ENCODE results near the gene CDC42SE1.

Gene CDC42SE1

GRCh38 chr1:151005729-151006319, 53.6 kb downstream of the CDC42SE1 start:
- FAIRE-seq: no peak
- TF ChIP-seq POLR2AphosphoS5 (IDR thresholded peaks at IDR 0.05; ENCODE audit: low read depth, low read length) (no peak), TAF1 (IDR thresholded peaks at IDR 0.05; ENCODE audit: borderline replicate concordance, low read depth, low read length) (no peak), POLR2A (IDR thresholded peaks at IDR 0.05; ENCODE audit: low read depth, low read length) (no peak)
- DNase-seq (ENCODE audit: insufficient read length): no peak

DNA sequence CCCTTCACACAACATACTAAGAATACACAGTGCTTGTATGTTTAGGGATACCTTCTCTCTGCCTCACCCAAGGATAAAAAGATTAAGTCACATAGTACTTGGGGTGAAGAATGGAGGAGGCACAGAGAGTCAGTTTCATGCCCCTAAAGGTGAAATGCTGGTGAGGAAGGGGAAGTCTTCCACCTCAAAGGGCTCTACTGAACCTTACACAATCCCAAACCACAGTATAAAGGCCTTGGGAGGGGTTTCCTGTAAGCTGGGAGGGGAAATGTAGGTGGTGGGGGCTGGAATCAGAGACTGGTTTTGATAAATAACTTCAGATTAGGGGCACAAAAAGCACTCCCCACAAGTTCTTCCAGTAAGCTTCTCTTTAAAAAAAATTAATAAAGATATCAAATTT, 56.2 kb downstream of the CDC42SE1 start:
- DNase-seq (ENCODE audit: insufficient read length) (no peak), FAIRE-seq (no peak)
- no peak for TF ChIP-seq POLR2A (IDR thresholded peaks at IDR 0.05; ENCODE audit: low read depth, low read length)

DNA sequence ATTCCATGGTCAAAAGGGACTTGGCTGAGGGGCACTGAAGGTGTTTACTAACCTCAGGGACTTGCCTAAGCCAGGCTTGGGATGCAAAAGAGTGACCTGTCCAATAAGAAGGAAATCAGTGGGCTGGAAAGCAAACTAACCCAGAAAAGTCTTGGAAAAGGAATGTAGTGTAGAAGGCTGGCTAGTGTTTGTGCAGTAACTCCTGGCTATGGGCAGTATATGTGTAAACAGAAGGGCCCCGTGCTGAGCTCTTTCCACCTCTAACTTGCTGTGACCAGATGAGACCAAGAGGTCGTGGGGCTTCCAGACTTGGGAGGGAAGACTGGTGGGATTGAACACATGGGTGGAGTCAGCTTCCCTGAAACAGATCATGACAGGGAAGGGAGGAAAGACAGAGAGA, 56.8 kb downstream of the CDC42SE1 start:
- DNase-seq (ENCODE audit: insufficient read length): no peak
- TF ChIP-seq POLR2AphosphoS5 (IDR thresholded peaks at IDR 0.05; ENCODE audit: low read depth, low read length) (no peak), TAF1 (IDR thresholded peaks at IDR 0.05; ENCODE audit: borderline replicate concordance, low read depth, low read length) (no peak), POLR2A (IDR thresholded peaks at IDR 0.05; ENCODE audit: low read depth, low read length) (no peak)
- FAIRE-seq: no peak

DNA sequence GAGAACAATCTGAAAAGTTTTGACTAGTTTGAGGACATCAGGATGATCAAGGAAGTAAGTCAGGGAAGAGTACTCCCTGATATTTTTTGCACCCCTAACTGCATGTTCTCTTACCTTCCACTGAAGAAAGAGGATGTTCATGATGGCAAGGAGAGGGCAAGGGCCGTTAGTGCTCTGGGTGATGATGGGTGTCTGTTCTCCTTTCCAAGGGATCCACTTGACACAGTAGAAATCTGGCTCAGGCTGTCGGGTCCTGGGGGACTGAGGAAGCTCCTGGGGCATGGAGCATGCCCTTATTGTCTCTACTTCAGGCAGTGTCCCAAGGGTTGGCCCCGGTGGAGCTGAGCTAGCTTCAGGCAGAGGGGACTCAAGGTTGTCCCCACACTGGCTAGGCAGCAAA, 57.4 kb downstream of the CDC42SE1 start:
- FAIRE-seq (no peak), DNase-seq (ENCODE audit: insufficient read length) (no peak)
- no peak for TF ChIP-seq POLR2A (IDR thresholded peaks at IDR 0.05; ENCODE audit: low read depth, low read length)
- TF ChIP-seq TAF1 (IDR thresholded peaks at IDR 0.05; ENCODE audit: borderline replicate concordance, low read depth, low read length): no peak
- no peak for TF ChIP-seq POLR2AphosphoS5 (IDR thresholded peaks at IDR 0.05; ENCODE audit: low read depth, low read length)

GRCh38 chr1:151001602-151002001, 57.8 kb downstream of the CDC42SE1 start:
- DNase-seq (ENCODE audit: insufficient read length) (no peak), FAIRE-seq (no peak)

More at GRCh38 chr1:151001602-151002001, 57.8 kb downstream of the CDC42SE1 start:
- TF ChIP-seq TAF1 (IDR thresholded peaks at IDR 0.05; ENCODE audit: borderline replicate concordance, low read depth, low read length) (no peak), POLR2AphosphoS5 (IDR thresholded peaks at IDR 0.05; ENCODE audit: low read depth, low read length) (no peak), POLR2A (IDR thresholded peaks at IDR 0.05; ENCODE audit: low read depth, low read length) (no peak)

Measured in GM12892 (cell line).